HG02610 (cell line): ENCODE data around the gene GCHFR.

ENCODE experiments used
- ATAC-seq: cut with Tn5 transposase; IDR thresholded peaks from one replicate; pipeline ENCODE4 v1.9.1; 2021; ENCODE audit warnings: mild to moderate bottlenecking, moderate library complexity; ENCODE audit not compliant: unreplicated experiment

The GCHFR gene

DNA sequence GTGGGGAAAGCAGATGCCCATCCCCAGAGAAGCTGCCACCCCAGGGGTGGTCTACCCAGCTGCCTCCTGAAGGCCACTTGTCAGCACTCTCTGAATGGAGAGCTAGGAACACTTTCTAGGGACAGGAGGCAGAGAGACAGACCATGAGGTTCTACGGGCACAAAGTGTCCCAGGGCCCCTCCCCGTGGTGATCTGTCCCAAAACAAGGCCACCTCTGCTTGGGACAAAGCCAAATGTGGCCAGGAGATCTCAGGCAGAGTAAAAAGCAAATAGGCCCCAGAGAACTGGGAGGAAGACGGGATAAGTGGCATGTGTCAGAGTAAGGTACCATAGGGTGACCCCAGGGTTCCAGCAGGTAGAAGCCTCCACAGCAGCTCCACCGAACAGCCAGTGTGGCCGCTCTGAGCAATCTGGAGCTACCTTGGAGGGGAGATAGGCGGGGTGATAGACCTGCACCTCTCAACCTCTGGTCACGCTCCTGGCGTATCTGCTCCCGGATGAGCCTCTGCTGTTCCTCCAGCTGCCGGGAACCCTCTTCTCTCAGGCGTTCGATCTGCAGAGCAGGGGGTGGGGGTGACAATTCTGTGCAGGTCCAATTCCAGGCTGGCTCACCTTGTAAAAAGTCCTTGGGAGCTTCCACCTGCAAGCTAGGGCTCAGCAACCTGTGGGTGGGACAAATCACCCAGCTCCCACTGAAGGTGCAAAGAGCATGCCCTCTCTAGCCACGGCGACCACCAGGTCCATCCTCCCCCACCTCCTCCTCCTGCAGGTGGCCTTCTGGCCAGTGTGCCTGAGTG is 12.1 kb downstream of the GCHFR start:
- ATAC-seq, result no peak

DNA sequence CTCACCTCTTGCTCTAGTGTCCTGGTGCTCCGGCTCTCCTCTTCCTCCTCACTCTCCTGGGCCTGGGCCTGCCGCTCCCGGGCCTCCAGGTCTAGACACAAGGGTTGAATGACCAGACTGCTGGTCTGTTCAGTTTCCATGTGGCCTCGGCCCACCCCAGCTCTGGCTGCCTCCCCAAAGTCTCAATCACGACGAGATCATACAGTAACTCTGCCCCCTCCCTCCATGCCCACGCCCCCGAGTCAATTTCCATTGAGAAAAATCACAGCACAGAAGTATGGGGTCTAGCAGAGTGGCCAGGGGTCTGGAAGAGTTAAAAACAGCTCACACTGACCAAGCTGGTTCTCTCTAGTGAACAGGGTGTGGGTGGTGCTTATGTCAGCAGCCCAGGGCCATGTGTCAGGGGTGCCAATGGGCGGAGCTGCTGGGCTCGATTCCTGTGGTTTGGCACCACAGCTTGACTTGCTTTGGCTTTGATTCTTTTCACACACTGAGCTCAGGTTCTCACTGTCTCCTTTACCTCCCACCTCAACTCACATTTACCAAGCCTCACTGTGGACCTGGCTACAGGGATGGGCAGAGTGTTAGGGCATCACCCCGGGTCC is 12.8 kb downstream of the GCHFR start:
- no peak for ATAC-seq

DNA sequence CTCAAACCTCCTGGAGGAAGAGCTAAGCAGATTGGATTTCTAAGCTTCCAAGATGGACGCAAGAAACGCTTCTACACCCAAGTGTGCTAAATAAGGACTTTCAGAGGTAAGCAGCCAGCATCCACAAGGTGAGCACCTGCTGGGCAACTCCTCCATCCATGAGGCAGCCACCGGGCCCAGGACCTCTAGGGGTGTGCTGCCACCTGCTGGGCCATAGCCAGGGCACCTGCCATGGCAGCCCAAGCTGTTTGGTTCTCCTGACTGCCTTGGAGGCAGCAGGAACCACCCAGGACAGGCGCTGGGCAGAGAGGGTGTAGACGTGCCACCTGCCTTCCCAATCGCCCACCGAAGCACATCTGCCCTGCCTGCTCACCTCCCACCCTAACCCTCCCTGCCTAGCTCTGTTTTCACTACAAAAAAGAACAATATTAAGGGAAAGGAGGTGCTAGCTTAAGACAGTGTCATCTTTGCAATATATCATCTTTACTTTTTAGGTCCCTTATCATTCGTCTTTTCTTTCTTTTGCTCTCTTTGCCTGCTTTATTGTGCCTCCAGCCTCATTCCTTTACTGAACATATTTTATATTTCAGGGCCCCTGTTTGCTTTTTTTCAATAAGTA is 18.9 kb downstream of the GCHFR start:
- ATAC-seq, result peak; percentile 63

DNA sequence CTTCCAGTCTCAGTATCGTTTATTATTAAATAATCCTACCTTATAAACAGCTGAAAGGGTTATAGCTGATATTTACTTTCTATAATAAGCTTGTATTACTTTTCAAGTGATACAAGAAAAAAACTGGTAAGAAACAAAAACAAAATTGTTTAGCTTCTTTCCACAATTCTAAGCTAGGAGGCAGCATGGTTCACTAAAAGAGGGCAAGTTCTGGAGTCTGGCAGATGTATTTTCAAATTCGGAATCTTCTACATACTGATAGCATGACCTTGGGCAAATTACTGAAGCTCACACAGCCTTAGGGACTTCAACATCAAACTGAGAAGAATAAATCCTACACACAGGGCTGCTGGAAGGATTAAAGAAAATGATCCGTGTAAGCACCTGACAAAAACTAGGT is 21.3 kb downstream of the GCHFR start:
- no peak for ATAC-seq

DNA sequence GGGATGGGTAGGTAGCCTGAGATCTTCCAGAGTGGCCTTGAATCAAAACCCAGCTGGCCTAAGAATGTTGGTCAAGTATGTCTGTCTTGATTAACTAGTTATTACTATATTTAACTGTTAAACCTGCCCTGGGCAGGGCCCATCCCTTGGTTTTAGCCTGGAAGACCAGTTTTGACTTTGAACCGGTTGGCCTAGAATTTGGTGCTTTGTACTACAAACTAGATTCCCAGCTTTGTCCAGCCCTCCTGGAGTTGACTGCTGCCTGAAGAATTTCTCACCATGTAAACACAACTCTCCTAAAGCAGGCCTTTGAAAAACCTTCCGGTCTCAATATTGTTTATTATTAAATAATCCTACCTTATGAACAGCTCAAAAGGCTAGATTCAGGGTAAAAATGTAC is 21.9 kb downstream of the GCHFR start:
- ATAC-seq, result no peak

DNA sequence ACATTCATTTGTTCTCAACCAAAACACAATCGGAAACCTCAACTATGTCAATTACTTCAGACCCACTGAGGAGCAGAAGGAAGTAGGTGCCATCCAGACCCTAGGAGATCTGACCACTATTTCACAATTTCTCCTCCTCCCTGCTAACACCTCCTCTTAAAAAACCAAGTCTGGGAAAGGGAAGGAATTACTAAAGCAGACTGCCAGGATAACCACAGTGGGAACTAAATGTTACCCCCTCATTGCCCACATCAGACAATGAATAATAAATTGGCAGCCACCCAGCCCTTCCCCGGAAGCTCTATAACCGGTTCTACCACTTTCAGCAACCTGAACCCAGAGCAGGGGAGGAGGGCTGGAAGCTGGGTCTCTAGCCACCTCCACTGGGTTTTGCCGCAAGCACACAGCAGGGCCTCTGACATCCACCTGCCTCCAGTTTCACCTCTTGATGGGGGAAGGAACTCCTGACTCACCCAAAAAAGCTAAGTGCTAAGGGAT is 23.5 kb downstream of the GCHFR start:
- no peak for ATAC-seq

DNA sequence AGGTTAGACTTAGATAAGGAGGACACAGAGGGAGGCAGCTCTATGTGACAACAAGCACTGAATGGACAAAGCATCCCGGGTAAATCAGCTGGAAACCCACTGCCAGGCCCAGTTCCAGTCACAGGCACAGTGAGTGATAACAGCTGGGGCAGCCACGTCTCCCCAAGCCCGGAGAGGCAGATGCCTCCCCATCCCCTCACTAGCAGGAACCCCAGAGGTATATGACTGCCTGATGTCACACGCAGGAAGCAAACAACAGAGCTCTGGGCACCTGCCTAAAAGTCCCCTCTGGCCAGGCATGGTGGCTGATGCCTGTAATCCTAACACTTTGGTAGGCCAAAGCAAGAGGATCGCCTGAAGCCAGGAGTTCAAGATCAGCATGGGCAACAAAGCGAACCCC is 24.1 kb downstream of the GCHFR start:
- ATAC-seq, result no peak

DNA sequence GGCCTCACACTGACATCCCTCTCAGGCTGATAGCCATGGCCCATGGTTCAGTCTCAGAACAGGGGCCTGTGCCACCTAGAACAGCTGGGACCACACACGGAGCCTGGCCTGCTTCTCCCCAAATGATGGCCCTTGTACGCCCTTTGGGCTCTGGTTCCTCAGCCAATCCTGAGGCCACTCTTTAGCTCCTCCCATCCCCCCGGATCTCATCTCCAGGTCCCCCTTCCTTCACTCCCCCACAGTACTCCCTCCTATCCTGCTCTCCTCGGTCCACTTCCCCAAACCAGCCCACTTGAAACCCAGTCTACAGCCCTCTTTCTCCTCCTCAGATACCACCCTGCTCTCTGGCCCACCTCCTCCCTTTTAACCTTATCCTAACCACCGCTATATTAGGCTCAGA is 25.3 kb downstream of the GCHFR start:
- ATAC-seq, result no peak

DNA sequence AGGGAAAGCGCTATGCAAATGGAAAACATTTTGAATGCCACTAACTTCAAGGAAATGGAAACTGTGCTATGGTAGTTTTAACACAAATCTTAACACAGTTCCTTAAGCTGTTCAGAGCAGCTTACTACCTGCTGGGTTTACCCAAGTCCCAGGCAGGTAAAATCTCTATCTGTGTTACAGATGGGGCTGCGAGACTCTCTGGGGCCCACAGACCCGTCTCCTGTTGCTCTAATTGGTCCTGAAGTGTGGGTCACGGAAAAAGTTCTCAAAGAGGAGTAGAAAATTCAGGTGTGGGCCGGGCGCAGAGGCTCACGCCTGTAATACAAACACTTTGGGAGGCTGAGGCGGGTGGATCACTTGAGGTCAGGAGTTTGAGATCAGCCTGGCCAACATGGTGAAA is 26.1 kb downstream of the GCHFR start:
- no peak for ATAC-seq

DNA sequence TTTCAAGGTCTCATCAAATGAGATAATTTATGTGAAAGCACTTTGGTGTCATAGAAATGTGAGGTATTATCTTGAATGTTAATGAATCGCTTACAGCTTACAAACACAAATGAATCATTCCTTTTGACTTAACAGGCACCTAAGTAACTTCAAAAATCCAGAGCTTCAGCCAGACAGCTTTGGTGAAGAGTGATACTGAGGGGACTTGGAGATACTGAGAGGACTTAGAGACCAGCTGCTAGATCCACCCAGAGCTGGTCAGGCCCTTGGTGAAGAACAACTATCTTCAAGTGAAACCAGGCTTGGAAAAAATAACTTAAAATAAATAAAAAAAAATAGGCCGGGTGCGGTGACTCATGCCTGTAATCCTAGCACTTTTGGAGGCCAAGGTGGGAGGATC is 26.9 kb downstream of the GCHFR start:
- ATAC-seq, result no peak

DNA sequence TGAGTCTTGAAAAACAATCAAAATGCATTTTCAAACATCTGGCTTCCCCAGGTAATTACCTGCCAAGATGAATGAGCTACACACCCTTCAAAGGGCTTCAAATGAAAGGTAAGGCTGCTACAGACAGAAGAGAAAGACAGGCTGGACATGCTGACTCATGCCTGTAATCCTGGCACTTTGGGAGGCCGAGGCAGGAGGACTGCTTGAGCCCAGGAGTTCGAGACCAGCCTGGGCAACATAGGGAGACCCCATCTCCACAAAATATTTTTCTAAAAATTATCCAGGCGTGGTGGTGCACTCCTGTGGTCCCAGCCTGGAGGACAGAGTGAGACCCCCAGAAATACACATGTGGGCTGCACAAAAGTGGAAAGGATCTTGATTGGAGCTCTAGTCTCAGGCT is 28.5 kb downstream of the GCHFR start:
- no peak for ATAC-seq

DNA sequence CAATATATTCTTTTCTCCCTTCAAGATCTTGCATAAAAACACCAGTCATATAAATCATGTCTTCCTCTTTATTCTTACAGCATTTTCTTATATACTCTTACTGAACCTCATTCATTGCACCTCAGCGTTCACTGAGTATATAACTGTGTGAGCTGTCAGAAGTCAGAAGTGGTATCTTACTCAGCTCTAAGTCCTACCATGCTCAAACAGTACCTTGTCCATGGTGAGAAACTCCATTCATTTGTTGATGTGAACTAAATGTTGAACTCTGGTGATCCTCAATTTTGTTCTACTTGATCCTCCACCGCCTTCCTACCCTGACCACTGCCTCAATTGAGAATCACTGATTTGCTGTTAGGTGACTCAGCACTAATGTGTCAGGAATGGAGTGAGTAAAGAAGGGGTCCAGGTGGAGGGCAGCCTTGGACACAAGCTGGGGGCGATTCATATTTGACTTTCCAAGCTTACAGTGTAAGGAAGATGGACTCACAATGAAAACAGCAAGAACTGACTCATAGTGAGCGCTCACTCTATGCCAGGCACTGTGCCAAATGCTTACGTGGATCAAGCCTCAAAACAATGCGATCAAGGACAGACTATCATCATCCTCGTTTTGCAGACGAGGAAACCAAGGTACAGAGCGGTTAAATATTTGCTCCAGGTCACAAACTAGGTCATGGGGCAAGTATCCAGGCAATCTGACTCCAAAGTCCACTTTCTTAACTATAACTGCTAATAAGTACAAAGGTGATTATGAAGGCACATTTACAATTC is 29.5 kb downstream of the GCHFR start:
- no peak for ATAC-seq

DNA sequence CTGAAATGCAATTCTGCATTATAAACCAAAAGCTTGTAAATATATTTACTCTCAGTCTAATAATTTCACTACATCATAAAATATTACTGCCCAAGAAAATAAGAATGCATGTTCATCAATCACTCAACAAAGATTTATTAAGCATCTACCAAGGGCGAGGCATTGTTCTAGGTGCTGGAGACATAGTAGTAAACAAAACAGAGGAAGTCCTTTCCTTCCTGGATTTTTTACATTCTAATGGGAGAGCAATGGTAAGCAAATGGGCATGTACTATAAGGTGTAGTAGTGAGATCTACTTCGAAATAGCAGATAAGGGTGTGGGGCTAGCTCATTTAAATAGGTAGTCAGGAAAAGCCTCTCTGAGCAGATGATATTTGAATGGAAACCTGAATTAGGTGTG is 32.2 kb downstream of the GCHFR start:
- no peak for ATAC-seq

DNA sequence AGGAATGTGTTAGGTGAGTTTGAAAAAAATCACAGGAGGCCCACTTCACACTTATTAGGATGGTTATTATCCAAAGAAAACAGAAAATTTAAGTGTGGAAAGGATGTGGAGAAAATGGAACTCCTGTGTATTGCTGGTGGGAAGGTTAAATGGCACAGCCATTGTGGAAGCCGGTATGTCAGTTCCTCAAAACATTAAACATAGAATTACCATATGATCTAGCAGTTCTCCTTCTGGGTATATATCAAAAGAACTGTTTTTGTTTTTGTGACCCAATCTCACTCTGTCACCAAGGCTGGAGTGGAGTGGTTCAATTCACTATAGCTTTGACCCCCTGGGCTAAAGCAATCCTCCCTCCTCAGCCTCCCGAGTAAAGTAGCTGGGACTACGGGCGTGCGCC is 32.6 kb downstream of the GCHFR start:
- ATAC-seq, result no peak

DNA sequence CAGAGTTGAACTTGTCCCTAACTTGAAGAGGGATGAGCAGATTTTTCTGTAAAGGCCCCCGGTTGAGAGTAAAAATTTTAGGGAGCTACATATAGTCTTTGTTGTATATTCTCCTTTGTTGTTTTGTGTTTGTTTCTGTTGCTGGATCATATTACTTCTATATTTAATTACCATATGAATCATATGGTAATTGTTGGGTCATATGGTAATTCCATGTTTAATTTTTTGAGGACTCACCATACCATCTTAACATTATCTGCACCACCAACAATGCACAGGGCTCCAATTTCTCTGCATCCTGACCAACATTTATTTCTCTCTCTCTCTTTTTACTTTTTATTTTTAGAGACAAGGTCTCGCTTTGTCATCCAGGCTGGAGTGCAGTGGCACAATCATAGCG is 35.7 kb downstream of the GCHFR start:
- ATAC-seq, result no peak

DNA sequence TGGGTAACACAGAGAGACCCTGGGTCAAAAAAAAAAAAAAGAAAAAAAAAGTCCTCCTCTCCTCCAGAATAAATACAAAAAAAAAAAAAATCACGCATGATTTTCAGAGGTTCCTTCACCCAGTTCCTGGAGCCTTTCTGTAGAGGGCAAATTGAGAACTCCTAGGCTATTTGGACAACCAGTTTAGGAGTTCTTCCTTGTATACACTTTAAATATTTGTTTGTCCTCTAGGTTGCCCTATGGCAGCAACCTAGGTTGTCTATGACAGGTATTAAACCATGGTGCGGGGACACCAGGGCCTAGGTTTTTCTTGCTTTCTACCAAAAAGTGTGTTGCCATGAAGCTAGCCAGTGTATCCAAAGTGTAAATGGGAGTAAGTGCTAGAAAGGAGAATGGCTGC is 39.2 kb downstream of the GCHFR start:
- no peak for ATAC-seq

DNA sequence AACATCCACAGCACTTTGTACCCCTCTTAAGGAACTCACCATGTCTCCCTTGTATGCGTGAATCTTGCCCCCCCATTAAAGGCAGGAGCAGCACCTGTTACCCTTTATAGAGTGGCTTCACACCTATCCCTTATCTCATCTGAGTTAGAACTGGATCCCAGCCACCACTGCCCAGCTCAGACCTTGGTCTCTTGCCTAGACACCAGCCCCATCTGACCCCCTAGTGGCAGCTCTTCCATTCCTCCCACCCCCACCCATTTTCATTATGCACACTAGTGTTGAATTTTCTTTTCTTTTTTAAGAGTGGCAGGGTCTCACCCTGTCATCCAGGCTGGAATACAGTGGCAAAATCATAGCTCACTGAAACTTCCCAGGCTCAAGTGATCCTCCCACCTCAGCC is 39.8 kb downstream of the GCHFR start:
- no peak for ATAC-seq

DNA sequence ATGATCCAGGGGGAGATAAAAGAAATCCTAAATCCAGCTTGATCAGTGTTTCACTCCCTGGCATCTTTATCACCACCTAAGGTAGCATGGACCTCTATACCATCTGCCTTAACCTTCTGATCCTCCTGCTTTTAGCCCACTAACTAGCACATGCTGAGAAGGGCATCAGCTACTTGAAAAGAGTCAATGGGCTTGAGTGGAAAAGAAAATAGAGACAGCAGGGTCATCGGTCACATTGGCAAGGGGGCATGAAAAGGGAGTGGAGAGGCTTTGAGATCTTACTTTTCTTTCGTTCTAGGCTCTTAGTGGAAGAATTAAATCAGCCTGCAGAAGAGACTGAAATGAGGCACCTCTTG is 42.8 kb downstream of the GCHFR start:
- ATAC-seq, result no peak

DNA sequence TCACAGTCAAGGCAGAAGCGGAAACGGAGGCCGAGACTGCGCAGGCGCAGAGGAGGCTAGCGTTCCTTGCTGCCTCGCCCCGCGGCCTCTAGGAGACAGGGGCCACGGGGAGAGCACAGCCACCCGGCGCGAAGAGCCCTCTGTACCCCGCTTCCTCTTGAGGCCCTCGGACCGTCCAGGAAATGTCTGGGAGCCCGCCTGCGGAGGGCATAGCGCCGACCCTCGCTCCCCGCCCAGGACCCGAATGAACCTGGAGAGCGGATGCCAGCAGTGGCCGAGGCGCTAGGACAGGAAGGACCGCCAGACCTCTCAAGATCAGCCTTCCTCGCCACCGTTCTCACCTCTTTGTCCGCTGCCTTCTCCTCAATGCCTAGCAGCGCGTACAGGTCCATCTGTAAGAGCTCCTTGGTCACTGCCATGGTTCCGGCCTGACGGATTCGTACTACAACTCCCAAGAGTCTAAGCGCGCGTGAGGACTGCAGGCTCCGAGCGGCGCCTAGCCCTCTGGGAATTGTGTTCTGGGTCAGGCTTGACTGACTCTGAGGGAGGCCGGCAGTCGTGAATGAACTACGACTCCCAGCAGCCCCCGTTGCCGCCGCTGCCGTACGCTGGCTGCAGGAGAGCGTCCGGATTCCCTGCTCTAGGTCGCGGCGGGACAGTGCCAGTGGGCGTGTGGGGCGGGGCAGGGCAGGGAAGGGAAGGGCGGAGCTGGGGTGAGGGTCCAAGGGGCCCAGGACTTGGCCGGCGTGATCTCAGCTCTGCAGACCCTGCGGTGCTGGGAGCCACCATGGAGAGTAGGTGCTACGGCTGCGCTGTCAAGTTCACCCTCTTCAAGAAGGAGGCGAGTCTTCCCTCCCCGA is 43.4 kb downstream of the GCHFR start, which contains the start of the genes DNAJC17 and ZFYVE19:
DNAJC17 (minus strand) TSS at position 446 of the 860 bp plus-strand sequence; CDS start at position 419, 27 bp downstream.
ZFYVE19 (plus strand) TSS at position 62 of the 860 bp plus-strand sequence; CDS start at position 563, 501 bp downstream.
- ATAC-seq, result peak; percentile 87

DNA sequence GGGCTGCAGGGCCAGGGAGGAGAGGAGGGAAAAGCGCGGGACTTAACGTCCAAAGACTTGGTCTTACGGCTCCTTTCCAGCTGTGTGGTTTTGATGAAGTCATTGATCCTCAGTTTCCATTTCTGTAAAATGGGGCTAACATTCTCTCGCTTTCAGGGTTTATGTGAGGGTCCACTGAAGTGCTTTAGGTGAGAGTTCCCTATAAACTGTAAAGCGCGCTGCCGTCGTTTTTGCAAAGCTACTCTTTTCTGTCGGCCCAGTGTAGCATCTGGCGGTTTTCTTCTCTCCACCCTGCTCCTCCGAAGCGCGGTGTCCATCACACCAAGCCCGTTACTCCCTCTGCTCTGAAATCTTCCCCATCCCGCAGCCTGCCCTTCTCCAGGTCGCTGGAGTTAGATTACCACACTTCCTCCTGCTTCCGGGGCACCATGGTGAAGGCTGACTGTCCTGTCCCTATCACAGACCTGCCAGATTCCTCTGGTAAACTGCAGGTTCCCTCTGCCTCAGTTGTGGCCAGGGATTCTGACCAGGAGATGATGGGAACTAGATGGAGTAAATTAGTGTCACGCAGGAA is 44.1 kb downstream of the GCHFR start:
- ATAC-seq, result no peak
